Activated CD4-positive, alpha-beta T cell treated with anti-CD3 and anti-CD28 coated beads, Interleukin-2, amount 50 U/mL, for 24 hours (primary cell): ENCODE data around the gene TMEM74B.

Source experiments
- DNase-seq, 2 donors: peaks; one replicate each; pipeline ENCODE4 v3.0.0-alpha.2; 2020; ENCODE audit warnings: low read depth in 1 of 2, low spot score in 1 of 2

Gene TMEM74B

GRCh38 chr20:1206366-1207148 is 21.8 kb upstream of the TMEM74B start:
- no peak for DNase-seq

GRCh38 chr20:1205802-1206201 is 21.0 kb upstream of the TMEM74B start:
- DNase-seq, result no peak

- no peak for DNase-seq
Observed at GRCh38 chr20:1204576-1204975, 19.8 kb upstream of the TMEM74B start.

- DNase-seq, result no peak
Observed at GRCh38 chr20:1204113-1204512, 19.3 kb upstream of the TMEM74B start.

- no peak for DNase-seq
Observed at GRCh38 chr20:1203630-1204029, 18.8 kb upstream of the TMEM74B start.

- no peak for DNase-seq
Observed at GRCh38 chr20:1202762-1203504, 18.2 kb upstream of the TMEM74B start, which contains the start of gene C20orf202. C20orf202 (plus strand) TSS chr20:1203454; CDS start chr20:1203586, 132 bp downstream.

GRCh38 chr20:1199964-1200363 is 15.2 kb upstream of the TMEM74B start:
- no peak for DNase-seq

GRCh38 chr20:1199212-1199873 is 14.6 kb upstream of the TMEM74B start:
- no peak for DNase-seq

GRCh38 chr20:1198751-1199150 is 14.0 kb upstream of the TMEM74B start:
- DNase-seq, result no peak

GRCh38 chr20:1197801-1198200 is 13.0 kb upstream of the TMEM74B start:
- no peak for DNase-seq

GRCh38 chr20:1196634-1197033 is 11.9 kb upstream of the TMEM74B start:
- DNase-seq, result no peak

- no peak for DNase-seq
Observed at GRCh38 chr20:1195226-1195625, 10.4 kb upstream of the TMEM74B start.

GRCh38 chr20:1191299-1191698 is 6.5 kb upstream of the TMEM74B start:
- no peak for DNase-seq

- DNase-seq, result no peak
Observed at GRCh38 chr20:1190847-1191246, 6.1 kb upstream of the TMEM74B start.

GRCh38 chr20:1189827-1190226 is 5.0 kb upstream of the TMEM74B start:
- DNase-seq, result no peak

GRCh38 chr20:1188347-1188746 is 3.6 kb upstream of the TMEM74B start:
- no peak for DNase-seq

- DNase-seq, result no peak
Observed at GRCh38 chr20:1187605-1188171, 2.9 kb upstream of the TMEM74B start.

GRCh38 chr20:1186367-1186991 is 1.7 kb upstream of the TMEM74B start:
- DNase-seq, result no peak

- DNase-seq, result peak in 1 of 2 donors; percentile 15
Observed at GRCh38 chr20:1185790-1186334, 1.1 kb upstream of the TMEM74B start.

- DNase-seq, result no peak
Observed at GRCh38 chr20:1185316-1185741, 548 bp upstream of the TMEM74B start.

- no peak for DNase-seq
Observed at GRCh38 chr20:1184260-1184637, 532 bp downstream of the TMEM74B start.
